Loucy (cell line): ENCODE results near the gene COL17A1.

ENCODE experiments used
- CTCF ChIP-seq: fragments of 200-600 bp; sonication (generic); conservative IDR thresholded peaks from 2 replicates; pipeline ENCODE4 v1.5.1; 2014; ENCODE audit warnings: mild to moderate bottlenecking, antibody characterized with exemption, low read length
- EZH2phosphoT487 ChIP-seq: fragments of 200-600 bp; IDR thresholded peaks from 2 replicates; pipeline ENCODE4 v1.6.1; 2018; ENCODE audit warnings: antibody characterized with exemption, mild to moderate bottlenecking, moderate library complexity, borderline replicate concordance

- no peak for TF ChIP-seq CTCF
- TF ChIP-seq EZH2phosphoT487: no peak
These were observed 8.4 kb downstream of the COL17A1 start for GRCh38 chr10:104077247-104077646.
